22Rv1 (cell line): Measurements from ENCODE around the gene CLN5.

ENCODE experiments used
- ZFX ChIP-seq: fragments of 450-650 bp; IDR thresholded peaks from 2 replicates; pipeline ENCODE4 v1.6.1; 2017; ENCODE audit warnings: antibody characterized with exemption, borderline replicate concordance
- TF ChIP-seq, protein P1 (sequence below): fragments of 450-650 bp; IDR thresholded peaks from 2 replicates; pipeline ENCODE4 v1.5.1; 2017; ENCODE audit warnings: mild to moderate bottlenecking

GRCh38 chr13:76943646-76944045 is 48.2 kb upstream of the CLN5 start:
- TF ChIP-seq, protein P1, sequence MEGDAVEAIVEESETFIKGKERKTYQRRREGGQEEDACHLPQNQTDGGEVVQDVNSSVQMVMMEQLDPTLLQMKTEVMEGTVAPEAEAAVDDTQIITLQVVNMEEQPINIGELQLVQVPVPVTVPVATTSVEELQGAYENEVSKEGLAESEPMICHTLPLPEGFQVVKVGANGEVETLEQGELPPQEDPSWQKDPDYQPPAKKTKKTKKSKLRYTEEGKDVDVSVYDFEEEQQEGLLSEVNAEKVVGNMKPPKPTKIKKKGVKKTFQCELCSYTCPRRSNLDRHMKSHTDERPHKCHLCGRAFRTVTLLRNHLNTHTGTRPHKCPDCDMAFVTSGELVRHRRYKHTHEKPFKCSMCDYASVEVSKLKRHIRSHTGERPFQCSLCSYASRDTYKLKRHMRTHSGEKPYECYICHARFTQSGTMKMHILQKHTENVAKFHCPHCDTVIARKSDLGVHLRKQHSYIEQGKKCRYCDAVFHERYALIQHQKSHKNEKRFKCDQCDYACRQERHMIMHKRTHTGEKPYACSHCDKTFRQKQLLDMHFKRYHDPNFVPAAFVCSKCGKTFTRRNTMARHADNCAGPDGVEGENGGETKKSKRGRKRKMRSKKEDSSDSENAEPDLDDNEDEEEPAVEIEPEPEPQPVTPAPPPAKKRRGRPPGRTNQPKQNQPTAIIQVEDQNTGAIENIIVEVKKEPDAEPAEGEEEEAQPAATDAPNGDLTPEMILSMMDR: no peak
- no peak for TF ChIP-seq ZFX
